GM12873 (cell line): ENCODE measurements around the gene TMCO6.

Experiments
- TF ChIP-seq, protein P1 (sequence below): IDR thresholded peaks from 2 replicates; pipeline ENCODE4 v1.5.1; 2012; ENCODE audit warnings: low read depth, mild to moderate bottlenecking, moderate library complexity, low read length, control low read depth; ENCODE audit not compliant: insufficient read depth; ENCODE audit errors: missing control alignments

Gene TMCO6

GRCh38 chr5:140632366-140633020 is 6.8 kb upstream of the TMCO6 start:
- TF ChIP-seq, protein P1, sequence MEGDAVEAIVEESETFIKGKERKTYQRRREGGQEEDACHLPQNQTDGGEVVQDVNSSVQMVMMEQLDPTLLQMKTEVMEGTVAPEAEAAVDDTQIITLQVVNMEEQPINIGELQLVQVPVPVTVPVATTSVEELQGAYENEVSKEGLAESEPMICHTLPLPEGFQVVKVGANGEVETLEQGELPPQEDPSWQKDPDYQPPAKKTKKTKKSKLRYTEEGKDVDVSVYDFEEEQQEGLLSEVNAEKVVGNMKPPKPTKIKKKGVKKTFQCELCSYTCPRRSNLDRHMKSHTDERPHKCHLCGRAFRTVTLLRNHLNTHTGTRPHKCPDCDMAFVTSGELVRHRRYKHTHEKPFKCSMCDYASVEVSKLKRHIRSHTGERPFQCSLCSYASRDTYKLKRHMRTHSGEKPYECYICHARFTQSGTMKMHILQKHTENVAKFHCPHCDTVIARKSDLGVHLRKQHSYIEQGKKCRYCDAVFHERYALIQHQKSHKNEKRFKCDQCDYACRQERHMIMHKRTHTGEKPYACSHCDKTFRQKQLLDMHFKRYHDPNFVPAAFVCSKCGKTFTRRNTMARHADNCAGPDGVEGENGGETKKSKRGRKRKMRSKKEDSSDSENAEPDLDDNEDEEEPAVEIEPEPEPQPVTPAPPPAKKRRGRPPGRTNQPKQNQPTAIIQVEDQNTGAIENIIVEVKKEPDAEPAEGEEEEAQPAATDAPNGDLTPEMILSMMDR = no peak

GRCh38 chr5:140633021-140633471 is 6.2 kb upstream of the TMCO6 start, which contains the start of gene CD14:
TSS of gene CD14 (minus strand) at chr5:140633175. CDS start at chr5:140633071, 104 bp downstream.
- TF ChIP-seq, protein P1 = no peak

DNA sequence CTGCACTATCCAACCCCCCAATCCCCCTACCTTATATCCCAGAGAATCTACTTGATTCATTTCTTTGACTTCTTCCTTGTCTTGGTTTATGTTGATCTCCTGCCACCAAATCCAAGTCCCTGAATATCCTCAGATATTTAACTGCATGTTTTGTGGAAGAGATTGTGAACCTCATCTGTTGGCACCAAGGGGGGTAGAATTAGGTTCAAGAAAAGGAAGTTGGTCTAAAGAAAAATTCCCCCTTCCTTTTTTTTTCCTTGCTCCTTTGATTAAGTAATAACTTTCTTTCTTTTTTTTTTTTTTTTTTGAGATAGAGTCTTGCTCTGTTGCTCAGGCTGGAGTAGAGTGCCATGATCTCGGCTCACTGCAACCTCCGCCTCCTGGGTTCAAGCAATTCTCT is 5.8 kb upstream of the TMCO6 start:
- TF ChIP-seq, protein P1 = no peak

DNA sequence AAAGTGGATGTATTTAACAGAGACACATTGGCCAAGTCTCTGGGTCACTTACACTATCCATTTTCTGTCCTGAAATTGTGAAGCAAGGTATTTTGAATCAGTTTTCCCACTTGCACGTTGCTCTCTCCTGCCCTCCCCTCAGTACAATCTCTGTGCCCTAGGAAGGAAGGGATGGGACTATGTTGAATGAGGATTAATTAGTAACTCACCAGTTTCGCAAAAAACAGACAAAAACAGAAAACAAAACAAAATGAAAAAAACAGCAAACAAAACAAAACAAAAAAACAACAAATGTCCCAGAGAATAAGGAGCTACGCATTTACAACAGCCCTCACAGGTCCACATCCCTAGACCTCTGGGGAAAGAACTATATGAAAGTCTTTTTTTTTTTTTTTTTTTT is 5.1 kb upstream of the TMCO6 start:
- TF ChIP-seq, protein P1 = no peak

- TF ChIP-seq, protein P1 = no peak
These were observed 3.7 kb upstream of the TMCO6 start for GRCh38 chr5:140635291-140636257.

DNA sequence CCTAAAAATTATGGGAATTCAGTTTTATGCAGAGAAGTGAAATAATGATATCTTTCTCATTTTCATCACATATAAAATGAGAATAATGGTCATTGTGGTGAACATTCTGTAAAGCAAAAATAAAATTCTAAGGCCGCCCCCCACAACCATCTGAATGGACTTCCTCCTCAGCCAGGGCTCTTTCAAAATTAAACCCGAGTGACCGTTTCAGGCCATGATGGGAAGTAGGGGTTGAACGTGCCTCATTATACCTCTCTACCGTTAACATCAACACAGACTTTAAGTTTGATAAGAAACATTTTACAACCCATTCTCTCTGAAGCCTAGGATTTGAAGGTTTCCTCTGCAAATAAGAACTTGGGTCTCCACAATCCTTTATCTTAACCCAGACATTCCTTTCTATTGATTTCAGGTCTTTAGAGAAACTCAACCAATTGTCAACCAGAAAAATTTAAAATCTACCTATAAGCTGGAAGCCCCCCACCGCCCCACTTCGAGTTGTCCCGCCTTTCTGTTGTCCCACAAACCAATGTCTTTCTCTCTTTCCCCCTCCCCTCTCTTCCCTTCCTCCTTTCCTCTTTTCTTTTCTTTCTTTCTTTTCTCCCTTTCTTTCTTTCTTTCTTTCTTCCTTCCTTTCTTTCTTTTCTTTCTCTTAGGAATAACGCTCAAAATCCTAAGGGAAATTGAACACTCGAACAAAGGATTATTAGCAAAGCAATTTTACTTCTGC is 1.7 kb upstream of the TMCO6 start:
- TF ChIP-seq, protein P1 = no peak

DNA sequence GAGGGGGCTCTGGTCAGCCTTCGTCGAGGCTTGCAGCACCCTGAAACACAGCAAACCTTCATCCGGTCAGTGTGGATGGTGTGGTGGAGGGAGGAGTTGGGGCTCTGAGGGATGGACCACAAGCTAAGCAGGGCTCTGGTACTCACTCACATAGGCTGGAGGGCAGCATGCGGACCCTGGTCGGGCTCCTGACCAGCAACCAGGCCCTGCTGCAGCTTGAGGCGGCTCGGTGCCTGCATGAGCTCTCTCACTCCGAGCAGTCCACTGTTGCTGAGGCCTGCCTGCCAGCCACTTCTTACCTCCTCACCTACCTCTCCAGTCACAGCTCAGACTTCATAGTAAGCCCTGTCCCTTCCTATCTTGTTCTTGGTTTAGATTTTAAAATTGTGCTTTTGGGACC is 2.5 kb downstream of the TMCO6 start:
- TF ChIP-seq, protein P1 = no peak
